H1 (cell line): ENCODE results near the gene TEAD1. TPM values are rescaled to one million over a fixed set of nuclear protein-coding genes. Genes with fewer than 3 reads are reported as not detected.

Experiments
- CTCF ChIA-PET: fragments of 300-600 bp; sonication (Branson Sonifier 250); formaldehyde crosslinking; loops from one replicate; lab custom pipeline; 2021; ENCODE audit not compliant: partially characterized antibody; lab: Charles Lee
- POLR2A ChIA-PET: fragments of 300-600 bp; sonication (Branson Sonifier 250); formaldehyde crosslinking; loops from one replicate; lab custom pipeline; 2021; ENCODE audit warnings: inconsistent platforms; ENCODE audit not compliant: partially characterized antibody; lab: Charles Lee
- DNase-seq, 2 experiments: peaks; one replicate each; pipeline versions ENCODE4 v3.0.0 to v3.0.0-alpha.2; 2010 to 2022; ENCODE audit warnings: low spot score in 2 of 2, low read depth in 1 of 2, mixed read lengths in 1 of 2
- FAIRE-seq: peaks from 2 replicates; lab custom pipeline; 2011; peaks lifted over from hg19 to GRCh38; lab: Jason Lieb, UNC
- H2AFZ ChIP-seq: 2 replicates; pipeline ENCODE4 v1.8.1; 2012; ENCODE audit warnings: low read length, inconsistent platforms
- H2AK5ac ChIP-seq: 2 replicates; pipeline ENCODE4 v1.6.1; 2013; ENCODE audit warnings: low read depth, low read length
- H2BK120ac ChIP-seq: replicated peaks from 2 replicates; pipeline ENCODE3; 2013; ENCODE audit warnings: low read depth, low read length, inconsistent platforms
- H2BK12ac ChIP-seq: 2 replicates; pipeline ENCODE4 v1.6.1; 2013; ENCODE audit warnings: low read depth, low read length
- H2BK15ac ChIP-seq: 2 replicates; pipeline ENCODE4 v1.6.1; 2013; ENCODE audit warnings: low read length
- H2BK20ac ChIP-seq: 2 replicates; pipeline ENCODE4 v1.6.1; 2013; ENCODE audit warnings: low read length
- H2BK5ac ChIP-seq: 2 replicates; pipeline ENCODE4 v1.6.1; 2013; ENCODE audit warnings: low read depth, low read length
- H3K14ac ChIP-seq: 2 replicates; pipeline ENCODE4 v1.6.1; 2013; ENCODE audit warnings: inconsistent platforms; ENCODE audit not compliant: insufficient read length
- H3K18ac ChIP-seq: 2 replicates; pipeline ENCODE4 v1.6.1; 2013; ENCODE audit warnings: low read length; ENCODE audit errors: extremely low read depth
- H3K23ac ChIP-seq: 2 replicates; pipeline ENCODE4 v1.6.1; 2013; ENCODE audit warnings: inconsistent platforms; ENCODE audit not compliant: insufficient read length
- H3K23me2 ChIP-seq: 2 replicates; pipeline ENCODE4 v1.6.1; 2013; ENCODE audit warnings: low read depth, low read length
- H3K27ac ChIP-seq: 2 replicates; pipeline ENCODE4 v1.6.1; 2011; ENCODE audit warnings: low read depth, low read length, inconsistent platforms
- H3K27me3 ChIP-seq, 4 experiments: replicated peaks in 1 of 4; 1 replicate in 1 of 4; 2 replicates in 3 of 4; pipeline versions ENCODE4 v1.6.1 to v1.8.1; 2011 to 2013; ENCODE audit warnings: low read length in 3 of 4, mild to moderate bottlenecking in 3 of 4, inconsistent platforms in 2 of 4, mixed read lengths in 2 of 4, moderate library complexity in 1 of 4; ENCODE audit not compliant: control insufficient read depth in 3 of 4, insufficient read depth in 3 of 4; ENCODE audit errors: extremely low read depth in 1 of 4
- H3K36me3 ChIP-seq, 4 experiments: 2 replicates each; pipeline versions ENCODE4 v1.6.1 to v1.8.1; 2011 to 2013; ENCODE audit warnings: mild to moderate bottlenecking in 4 of 4, low read length in 3 of 4, moderate library complexity in 2 of 4, control low read depth in 1 of 4, inconsistent platforms in 1 of 4; ENCODE audit not compliant: insufficient read depth in 4 of 4, control insufficient read depth in 2 of 4
- H3K4ac ChIP-seq: replicated peaks from 2 replicates; pipeline ENCODE3; 2013; ENCODE audit warnings: low read length, low read depth, mixed read lengths, inconsistent platforms; ENCODE audit not compliant: insufficient read length
- H3K4me1 ChIP-seq, 4 experiments: replicated peaks in 1 of 4; 1 replicate in 1 of 4; 2 replicates in 3 of 4; pipeline versions ENCODE4 v1.6.1 to v1.8.1; 2011 to 2013; ENCODE audit warnings: low read length in 3 of 4, inconsistent platforms in 2 of 4, mixed read lengths in 1 of 4; ENCODE audit not compliant: insufficient read depth in 4 of 4, control insufficient read depth in 3 of 4
- H3K4me2 ChIP-seq, 2 experiments: 2 replicates each; pipeline versions ENCODE4 v1.6.1 to v1.8.1; 2011 to 2013; ENCODE audit warnings: low read depth in 2 of 2, low read length in 2 of 2, control low read depth in 1 of 2, inconsistent platforms in 1 of 2, mild to moderate bottlenecking in 1 of 2; ENCODE audit not compliant: insufficient read depth in 1 of 2
- H3K4me3 ChIP-seq, 4 experiments: fragments of 200-600, 300-600 bp in 1 of 4; sonication (generic), shearing (Covaris generic), sonication (Bioruptor Twin) in 1 of 4; 2 replicates each; pipeline versions ENCODE4 v1.5.1 to v1.8.1; 2011 to 2016; ENCODE audit warnings: low read length in 4 of 4, low read depth in 3 of 4, control low read depth in 2 of 4, inconsistent platforms in 2 of 4, mild to moderate bottlenecking in 2 of 4, mixed read lengths in 1 of 4, moderate library complexity in 1 of 4; ENCODE audit not compliant: insufficient read depth in 2 of 4; ENCODE audit errors: extremely low read depth in 1 of 4
- H3K56ac ChIP-seq: replicated peaks from 2 replicates; pipeline ENCODE3; 2013; ENCODE audit warnings: low read depth, mild to moderate bottlenecking, mixed read lengths, low read length, inconsistent platforms; ENCODE audit not compliant: insufficient read length
- H3K79me1 ChIP-seq: 2 replicates; pipeline ENCODE4 v1.6.1; 2013; ENCODE audit warnings: low read depth, low read length, control low read depth
- H3K79me2 ChIP-seq, 2 experiments: 2 replicates each; pipeline versions ENCODE4 v1.6.1 to v1.8.1; 2012 to 2013; ENCODE audit warnings: low read length in 2 of 2, mild to moderate bottlenecking in 2 of 2, inconsistent platforms in 1 of 2; ENCODE audit not compliant: insufficient read depth in 2 of 2, control insufficient read depth in 1 of 2
- H3K9ac ChIP-seq, 4 experiments: replicated peaks in 1 of 4; 1 replicate in 1 of 4; 2 replicates in 3 of 4; pipeline versions ENCODE4 v1.6.1 to v1.8.1; 2011 to 2013; ENCODE audit warnings: low read depth in 3 of 4, low read length in 3 of 4, control low read depth in 2 of 4, mild to moderate bottlenecking in 2 of 4, moderate library complexity in 2 of 4, inconsistent platforms in 1 of 4; ENCODE audit errors: extremely low read depth in 1 of 4
- H3K9me3 ChIP-seq, 2 experiments: 2 replicates each; pipeline versions ENCODE4 v1.6.1 to v1.8.1; 2012 to 2013; ENCODE audit warnings: mild to moderate bottlenecking in 2 of 2, moderate library complexity in 2 of 2, control low read depth in 1 of 2, inconsistent platforms in 1 of 2, low read depth in 1 of 2, low read length in 1 of 2, mixed read lengths in 1 of 2; ENCODE audit not compliant: insufficient read depth in 2 of 2
- H4K20me1 ChIP-seq, 2 experiments: replicated peaks in 1 of 2; 2 replicates each; pipeline versions ENCODE3 to v1.8.1; 2011 to 2013; ENCODE audit warnings: inconsistent platforms in 2 of 2, low read length in 2 of 2, mild to moderate bottlenecking in 1 of 2; ENCODE audit not compliant: insufficient read depth in 2 of 2, control insufficient read depth in 1 of 2
- H4K5ac ChIP-seq: 2 replicates; pipeline ENCODE4 v1.6.1; 2013; ENCODE audit warnings: low read length, low read depth, mixed read lengths, inconsistent platforms; ENCODE audit not compliant: insufficient read length
- H4K8ac ChIP-seq: 2 replicates; pipeline ENCODE4 v1.8.0; 2013; ENCODE audit warnings: mild to moderate bottlenecking, moderate library complexity, low read length, inconsistent platforms; ENCODE audit not compliant: insufficient read depth; ENCODE audit errors: extremely low read depth
- H4K91ac ChIP-seq: replicated peaks from 2 replicates; pipeline ENCODE3; 2013; ENCODE audit warnings: low read length, mixed read lengths, inconsistent platforms; ENCODE audit not compliant: insufficient read length
- CBX5 ChIP-seq: fragments of 300-800, 300-1000 bp; sonication (generic); IDR thresholded peaks from 2 replicates; pipeline ENCODE4 v1.7.1; 2016; ENCODE audit warnings: antibody characterized with exemption, low read length, low read depth
- EZH2 ChIP-seq: fragments of 200-600 bp; sonication (generic); IDR thresholded peaks from 2 replicates; pipeline ENCODE4 v1.7.1; 2012; ENCODE audit warnings: low read depth, mild to moderate bottlenecking, moderate library complexity, low read length, inconsistent platforms; ENCODE audit not compliant: severe bottlenecking
- HDAC6 ChIP-seq: IDR thresholded peaks from one replicate; pipeline ENCODE4 v1.7.1; 2012; ENCODE audit warnings: low read depth, mild to moderate bottlenecking, inconsistent platforms, low read length, moderate library complexity
- NANOG ChIP-seq: IDR thresholded peaks from 2 replicates; pipeline ENCODE4 v1.6.1; 2011; ENCODE audit warnings: low read length, low read depth, mild to moderate bottlenecking, inconsistent platforms; ENCODE audit not compliant: insufficient read depth, poor library complexity, severe bottlenecking
- NRF1 ChIP-seq: IDR thresholded peaks from 2 replicates; pipeline ENCODE4 v1.6.1; 2011; ENCODE audit warnings: mild to moderate bottlenecking, low read depth, low read length, improper control_type of control experiment
- SAP30 ChIP-seq: fragments of 300-600 bp; sonication (generic); IDR thresholded peaks from 2 replicates; pipeline ENCODE4 v1.7.1; 2012; ENCODE audit warnings: low read length, moderate library complexity, mild to moderate bottlenecking, inconsistent platforms; ENCODE audit not compliant: insufficient read depth, insufficient replicate concordance
- SUZ12 ChIP-seq: fragments of 200-600 bp; sonication (generic); IDR thresholded peaks from 2 replicates; pipeline ENCODE4 v1.6.1; 2012; ENCODE audit warnings: mild to moderate bottlenecking, inconsistent platforms, low read length, moderate library complexity, mixed read lengths
- YY1 ChIP-seq: IDR thresholded peaks from 2 replicates; pipeline ENCODE4 v1.6.1; 2011; ENCODE audit warnings: low read depth, mild to moderate bottlenecking, low read length
- WGBS, 2 experiments: shearing (Covaris generic) in 1 of 2; methylation state at CpG; one replicate each; pipeline versions ENCODE4 v1.1.6 to v1.1.7; 2013 to 2015; ENCODE audit warnings: low lambda C conversion rate in 2 of 2, mixed read lengths in 2 of 2, inconsistent platforms in 1 of 2, low coverage in 1 of 2, missing lambda C conversion rate in 1 of 2; ENCODE audit not compliant: insufficient replicate concordance in 2 of 2, insufficient coverage in 1 of 2, insufficient read length in 1 of 2; ENCODE audit errors: extremely low coverage in 1 of 2, missing lambda C conversion rate in 1 of 2; 5-methylcytosine and 5-hydroxymethylcytosine counted together
- polyA plus RNA-seq, 7 experiments: library from polyadenylated mRNA; depleted of rRNA in 3 of 7; stranded (reverse) in 5 of 7; unstranded in 2 of 7; fragments of >200 nt in 5 of 7; fragments of 200-250 nt in 2 of 7; gene quantifications; 1 replicate in 5 of 7; 2 replicates in 1 of 7; 4 replicates in 1 of 7; pipeline versions ENCODE4 v1.2.1 to v1.2.3, GENCODE V29; 2011 to 2013; ENCODE audit warnings: missing spikeins in 2 of 7, mixed read lengths in 2 of 7
- total RNA-seq: library from RNA; stranded (reverse); fragmentation: NEBNext Ultra II Directional; extraction: Animal tissue kit (Norgen Biotek cat#: 25700); gene quantifications from 2 replicates; pipeline ENCODE4 v1.2.1, GENCODE V29; 2021
- TF ChIP-seq, protein P1 (sequence below): IDR thresholded peaks from 2 replicates; pipeline ENCODE4 v1.6.1; 2012; ENCODE audit warnings: inconsistent platforms
- TF ChIP-seq, protein P2 (sequence below): IDR thresholded peaks from 2 replicates; pipeline ENCODE4 v1.6.1; 2011; ENCODE audit warnings: low read length, improper control_type of control experiment

The TEAD1 gene
- total and polyA plus RNA-seq, 2 of the 8 experiments (the other 6 are each of a cell fraction or from before 2014, with no cell fraction given) = 15.6 to 67.4 TPM

DNA sequence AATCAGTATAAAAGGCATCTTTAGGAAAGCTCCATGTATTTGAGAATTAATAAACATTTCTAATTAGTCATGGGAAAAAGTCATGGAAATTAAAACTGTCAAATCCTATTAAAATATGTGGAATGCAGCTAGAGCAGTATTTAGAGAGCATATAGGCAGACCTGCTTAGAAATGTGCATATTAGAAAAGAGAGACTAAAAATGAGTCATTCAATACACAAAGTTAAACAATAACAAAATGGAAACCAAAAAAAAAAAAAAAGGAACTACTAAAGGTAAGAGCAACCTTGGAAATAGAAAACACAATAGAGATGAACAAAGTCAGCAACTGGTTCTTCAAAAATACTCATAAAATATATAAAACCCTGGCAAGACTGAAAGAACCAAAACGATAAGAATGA lies 275.2 kb downstream of the TEAD1 start:
- Histone ChIP-seq H3K9me3 (peaks cover 0 to 5% of the 10 kb centered on the region in 2 experiments; a peak in 1 of 4 replicates), H3K56ac (no peak overlapping the region), H4K5ac (no peak overlapping the region), H3K4ac (no peak overlapping the region), H2BK20ac (no peak overlapping the region), H4K8ac (no peak overlapping the region), H3K27ac (no peak overlapping the region), H4K20me1 (no peaks in the 10 kb centered on the region), H3K79me2 (no peaks in the 10 kb centered on the region), H3K18ac (no peak overlapping the region), H2BK15ac (no peak overlapping the region), H3K14ac (no peak overlapping the region), H3K4me1 (no peaks in the 10 kb centered on the region), H3K4me3 (no peak overlapping the region), H3K36me3 (peaks cover 0 to 2% (median 0%) of the 10 kb centered on the region in 4 experiments; a peak in 1 of 8 replicates), H2AK5ac (no peak overlapping the region), H3K27me3 (no peaks in the 10 kb centered on the region), H3K23me2 (no peaks in the 10 kb centered on the region), H3K23ac (no peak overlapping the region), H2BK120ac (no peak overlapping the region), H3K9ac (no peak overlapping the region), H2BK12ac (no peak overlapping the region), H3K79me1 (no peaks in the 10 kb centered on the region), H2BK5ac (no peak overlapping the region), H4K91ac (no peak overlapping the region), H2AFZ (no peak overlapping the region), H3K4me2 (no peak overlapping the region)
- CTCF ChIA-PET = interaction anchor here (1.0 to 2.3 kb wide), 2 partner anchors 13 to 661 kb away, joined by 3 to 5 read pairs; no protein-coding TSS in a partner anchor
- DNase-seq (no peak), FAIRE-seq (no peak)
- 92% methylated on average over 1 of the region's 1 CpG; no CpG with 5 or more reads in 1 of the 2 experiments for WGBS, 2 experiments
- POLR2A ChIA-PET = no interaction called here
- TF ChIP-seq, protein P1, sequence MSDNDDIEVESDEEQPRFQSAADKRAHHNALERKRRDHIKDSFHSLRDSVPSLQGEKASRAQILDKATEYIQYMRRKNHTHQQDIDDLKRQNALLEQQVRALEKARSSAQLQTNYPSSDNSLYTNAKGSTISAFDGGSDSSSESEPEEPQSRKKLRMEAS = no peak
- TF ChIP-seq HDAC6 (no peak), SUZ12 (no peak), CBX5 (no peak), NRF1 (no peak), YY1 (no peak), SAP30 (no peak), EZH2 (no peak), NANOG (no peak)
- TF ChIP-seq, protein P2, sequence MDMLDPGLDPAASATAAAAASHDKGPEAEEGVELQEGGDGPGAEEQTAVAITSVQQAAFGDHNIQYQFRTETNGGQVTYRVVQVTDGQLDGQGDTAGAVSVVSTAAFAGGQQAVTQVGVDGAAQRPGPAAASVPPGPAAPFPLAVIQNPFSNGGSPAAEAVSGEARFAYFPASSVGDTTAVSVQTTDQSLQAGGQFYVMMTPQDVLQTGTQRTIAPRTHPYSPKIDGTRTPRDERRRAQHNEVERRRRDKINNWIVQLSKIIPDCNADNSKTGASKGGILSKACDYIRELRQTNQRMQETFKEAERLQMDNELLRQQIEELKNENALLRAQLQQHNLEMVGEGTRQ = no peak
